ENCODE results near the gene DISP3.

- TF ChIP-seq CTCF (IDR thresholded peaks at IDR 0.05) (no peak), POLR2AphosphoS5 (IDR thresholded peaks at IDR 0.05; ENCODE audit: low read depth, low read length) (no peak), MXI1 (IDR thresholded peaks at IDR 0.05; ENCODE audit: low read depth, low read length) (no peak)
Observed at GRCh38 chr1:11434926-11435325, 44.0 kb upstream of the DISP3 start.
